ENCODE results near the gene OSR1.

- no peak for TF ChIP-seq EZH2 (IDR thresholded peaks at IDR 0.05; ENCODE audit: borderline replicate concordance, low read length)
- no peak for TF ChIP-seq CTCF (conservative IDR thresholded peaks at IDR 0.05 in 1 of 2, IDR thresholded peaks at IDR 0.05 in 1 of 2; ENCODE audit: extremely low read depth in 1 of 2, insufficient read depth in 1 of 2, low read depth in 1 of 2, low read length in 2 of 2)
These were observed 21.6 kb downstream of the OSR1 start for GRCh38 chr2:19336781-19337180.

All from mammary epithelial cell (primary cell).